IMR-90 (cell line): Measurements from ENCODE around the gene OR52N2.

Experiments used
- BHLHE40 ChIP-seq: fragments of 150-350 bp; IDR thresholded peaks from 2 replicates; pipeline ENCODE4 v1.6.1; 2016; ENCODE audit warnings: mild to moderate bottlenecking, low read depth, low read length
- CEBPB ChIP-seq: IDR thresholded peaks from 2 replicates; pipeline ENCODE4 v1.6.1; 2012; ENCODE audit warnings: low read depth, low read length, improper control_type of control experiment
- CHD1 ChIP-seq: IDR thresholded peaks from 2 replicates; pipeline ENCODE4 v1.6.1; 2012; ENCODE audit warnings: low read depth, low read length, improper control_type of control experiment
- FOS ChIP-seq: fragments of 150-350 bp; IDR thresholded peaks from 2 replicates; pipeline ENCODE4 v1.6.1; 2016; ENCODE audit warnings: low read depth, low read length
- MAFK ChIP-seq: IDR thresholded peaks from 2 replicates; pipeline ENCODE4 v1.6.1; 2012; ENCODE audit warnings: low read depth, low read length, improper control_type of control experiment
- MXI1 ChIP-seq: IDR thresholded peaks from 2 replicates; pipeline ENCODE4 v1.6.1; 2012; ENCODE audit warnings: low read depth, mild to moderate bottlenecking, low read length, moderate library complexity, borderline replicate concordance
- NFE2L2 ChIP-seq: fragments of 150-350 bp; IDR thresholded peaks from 2 replicates; pipeline ENCODE4 v1.6.1; 2016; ENCODE audit warnings: low read depth, mild to moderate bottlenecking, low read length
- POLR2A ChIP-seq: IDR thresholded peaks from 2 replicates; pipeline ENCODE4 v1.6.1; 2012; ENCODE audit warnings: mild to moderate bottlenecking, low read depth, low read length
- RAD21 ChIP-seq: IDR thresholded peaks from 2 replicates; pipeline ENCODE4 v1.6.1; 2012; ENCODE audit warnings: low read length, improper control_type of control experiment
- RFX5 ChIP-seq: IDR thresholded peaks from 2 replicates; pipeline ENCODE4 v1.8.0; 2012; ENCODE audit warnings: low read depth, mild to moderate bottlenecking, low read length, moderate library complexity
- SMC3 ChIP-seq: fragments of 150-350 bp; IDR thresholded peaks from 2 replicates; pipeline ENCODE4 v1.6.1; 2016; ENCODE audit warnings: low read depth, mild to moderate bottlenecking, antibody characterized with exemption, low read length, moderate library complexity
- TF ChIP-seq, protein P1 (sequence below): conservative IDR thresholded peaks from 2 replicates; pipeline ENCODE4 v1.5.1; 2012; ENCODE audit warnings: mild to moderate bottlenecking, low read depth, low read length, improper control_type of control experiment
- TF ChIP-seq, protein P2 (sequence below): fragments of 150-350 bp; IDR thresholded peaks from 2 replicates; pipeline ENCODE4 v1.6.1; 2016; ENCODE audit warnings: low read depth, mild to moderate bottlenecking, low read length, moderate library complexity, borderline replicate concordance
- TF ChIP-seq, protein P3 (sequence below): fragments of 150-350 bp; IDR thresholded peaks from 2 replicates; pipeline ENCODE4 v1.6.1; 2017; ENCODE audit warnings: mild to moderate bottlenecking, antibody characterized with exemption, low read length, low read depth

DNA sequence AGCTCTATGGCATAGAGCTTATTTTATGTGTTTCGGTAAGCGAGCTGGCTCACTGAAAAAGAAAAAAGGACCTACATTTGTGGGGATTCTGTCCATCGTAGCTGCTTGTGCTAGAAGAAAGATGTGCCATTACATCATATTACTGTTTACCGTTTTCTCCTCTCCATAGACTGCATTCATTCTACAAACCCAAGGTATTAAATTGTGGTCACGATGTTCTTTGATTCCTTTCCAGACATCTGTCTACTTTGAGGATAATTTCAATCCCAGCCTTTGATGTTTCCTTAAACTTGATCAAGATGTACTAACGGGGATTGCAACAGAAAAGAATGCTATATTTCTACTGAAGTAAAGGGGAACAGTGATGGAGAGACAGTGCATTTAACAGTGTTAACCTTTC, 12.2 kb upstream of the OR52N2 start:
- TF ChIP-seq, protein P1, sequence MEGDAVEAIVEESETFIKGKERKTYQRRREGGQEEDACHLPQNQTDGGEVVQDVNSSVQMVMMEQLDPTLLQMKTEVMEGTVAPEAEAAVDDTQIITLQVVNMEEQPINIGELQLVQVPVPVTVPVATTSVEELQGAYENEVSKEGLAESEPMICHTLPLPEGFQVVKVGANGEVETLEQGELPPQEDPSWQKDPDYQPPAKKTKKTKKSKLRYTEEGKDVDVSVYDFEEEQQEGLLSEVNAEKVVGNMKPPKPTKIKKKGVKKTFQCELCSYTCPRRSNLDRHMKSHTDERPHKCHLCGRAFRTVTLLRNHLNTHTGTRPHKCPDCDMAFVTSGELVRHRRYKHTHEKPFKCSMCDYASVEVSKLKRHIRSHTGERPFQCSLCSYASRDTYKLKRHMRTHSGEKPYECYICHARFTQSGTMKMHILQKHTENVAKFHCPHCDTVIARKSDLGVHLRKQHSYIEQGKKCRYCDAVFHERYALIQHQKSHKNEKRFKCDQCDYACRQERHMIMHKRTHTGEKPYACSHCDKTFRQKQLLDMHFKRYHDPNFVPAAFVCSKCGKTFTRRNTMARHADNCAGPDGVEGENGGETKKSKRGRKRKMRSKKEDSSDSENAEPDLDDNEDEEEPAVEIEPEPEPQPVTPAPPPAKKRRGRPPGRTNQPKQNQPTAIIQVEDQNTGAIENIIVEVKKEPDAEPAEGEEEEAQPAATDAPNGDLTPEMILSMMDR: no peak
- TF ChIP-seq, protein P2, sequence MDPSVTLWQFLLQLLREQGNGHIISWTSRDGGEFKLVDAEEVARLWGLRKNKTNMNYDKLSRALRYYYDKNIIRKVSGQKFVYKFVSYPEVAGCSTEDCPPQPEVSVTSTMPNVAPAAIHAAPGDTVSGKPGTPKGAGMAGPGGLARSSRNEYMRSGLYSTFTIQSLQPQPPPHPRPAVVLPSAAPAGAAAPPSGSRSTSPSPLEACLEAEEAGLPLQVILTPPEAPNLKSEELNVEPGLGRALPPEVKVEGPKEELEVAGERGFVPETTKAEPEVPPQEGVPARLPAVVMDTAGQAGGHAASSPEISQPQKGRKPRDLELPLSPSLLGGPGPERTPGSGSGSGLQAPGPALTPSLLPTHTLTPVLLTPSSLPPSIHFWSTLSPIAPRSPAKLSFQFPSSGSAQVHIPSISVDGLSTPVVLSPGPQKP: no peak
- TF ChIP-seq POLR2A (no peak), MXI1 (no peak), CEBPB (no peak), RAD21 (no peak), NFE2L2 (no peak), FOS (no peak), BHLHE40 (no peak), RFX5 (no peak), CHD1 (no peak), SMC3 (no peak), MAFK (no peak)
- TF ChIP-seq, protein P3, sequence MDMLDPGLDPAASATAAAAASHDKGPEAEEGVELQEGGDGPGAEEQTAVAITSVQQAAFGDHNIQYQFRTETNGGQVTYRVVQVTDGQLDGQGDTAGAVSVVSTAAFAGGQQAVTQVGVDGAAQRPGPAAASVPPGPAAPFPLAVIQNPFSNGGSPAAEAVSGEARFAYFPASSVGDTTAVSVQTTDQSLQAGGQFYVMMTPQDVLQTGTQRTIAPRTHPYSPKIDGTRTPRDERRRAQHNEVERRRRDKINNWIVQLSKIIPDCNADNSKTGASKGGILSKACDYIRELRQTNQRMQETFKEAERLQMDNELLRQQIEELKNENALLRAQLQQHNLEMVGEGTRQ: no peak
